Activated T-cell treated with anti-CD3 and anti-CD28 coated beads for 24 hours (primary cell): ENCODE measurements around the gene ZC3H7A.
A peak's percentile ranks its signal among the peaks of the same experiment; 100 is the strongest.
"Not testable (repeated sequence)": the region's sequence is repeated elsewhere in the genome, so short reads cannot be mapped to it uniquely, and the experiment has no call there.

Source experiments
- DNase-seq: peaks from one replicate; pipeline ENCODE4 v3.0.0-alpha.2; 2020; ENCODE audit warnings: low read depth

Gene ZC3H7A

GRCh38 chr16:11799509-11800381 is 2.7 kb upstream of the ZC3H7A start:
- no peak for DNase-seq

DNA sequence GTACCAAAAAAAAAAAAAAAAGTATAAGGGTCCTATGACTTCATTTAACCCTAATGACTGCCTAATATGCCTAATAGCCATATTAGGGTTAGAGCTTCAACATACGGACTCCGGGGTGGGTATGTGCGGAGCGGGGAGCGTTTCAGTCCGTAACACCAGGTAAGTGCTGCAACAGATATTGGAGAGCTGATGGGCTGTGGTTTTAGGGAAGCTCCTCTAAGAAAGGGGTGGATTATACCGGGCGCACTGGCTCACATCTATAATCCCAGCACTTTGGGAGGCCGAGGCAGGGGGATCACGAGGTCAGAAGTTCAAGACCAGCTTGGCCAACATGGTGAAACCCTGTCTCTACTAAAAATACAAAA is 1.9 kb upstream of the ZC3H7A start:
- DNase-seq, result no peak

GRCh38 chr16:11797957-11798299 is 870 bp upstream of the ZC3H7A start:
- no peak for DNase-seq

DNA sequence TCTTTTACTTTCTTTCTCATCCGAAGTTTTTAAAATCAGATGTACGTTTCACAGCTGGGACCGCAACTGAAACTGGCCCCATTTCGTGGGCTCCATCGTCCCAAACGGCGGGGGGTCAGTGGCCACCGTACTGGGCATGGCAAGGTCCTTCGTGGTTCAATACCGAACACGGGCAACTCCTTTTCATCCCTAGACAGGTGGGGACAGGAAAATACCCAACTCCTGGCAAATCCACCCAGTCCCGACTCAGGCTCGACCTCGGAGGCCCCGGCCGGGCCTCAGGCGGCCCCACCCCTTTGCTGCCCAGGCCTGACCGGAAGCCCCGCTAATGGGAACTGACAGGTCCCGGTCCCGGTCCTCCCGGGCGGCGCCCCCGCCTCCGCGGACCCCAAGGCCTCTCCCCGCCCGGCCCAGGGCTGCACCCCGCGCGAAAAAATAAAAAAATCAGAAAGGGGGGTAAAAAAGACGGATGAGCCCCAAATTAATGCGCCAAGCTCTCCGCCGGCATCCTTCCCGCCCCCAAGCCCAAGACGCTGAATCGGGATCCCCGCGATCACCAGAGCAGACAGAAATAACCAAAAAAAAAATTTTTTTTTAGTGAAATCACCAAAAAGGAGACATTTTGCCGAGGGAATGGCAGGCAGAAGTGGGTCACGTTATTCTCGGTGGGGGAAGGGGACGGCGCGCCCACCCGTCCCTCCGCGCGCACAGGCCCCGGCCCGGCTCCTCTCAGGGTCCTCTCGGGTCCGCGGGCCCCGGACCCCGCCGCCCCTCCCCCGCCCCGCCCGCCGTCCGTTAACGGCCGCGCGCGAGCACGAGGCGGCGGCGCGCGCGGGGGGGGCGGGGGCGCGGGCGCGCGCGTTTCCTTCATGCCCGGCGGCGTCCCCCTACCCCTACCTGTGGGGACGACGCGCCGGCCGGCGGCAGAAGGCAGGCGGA is 562 bp downstream of the ZC3H7A start:
- no peak for DNase-seq

DNA sequence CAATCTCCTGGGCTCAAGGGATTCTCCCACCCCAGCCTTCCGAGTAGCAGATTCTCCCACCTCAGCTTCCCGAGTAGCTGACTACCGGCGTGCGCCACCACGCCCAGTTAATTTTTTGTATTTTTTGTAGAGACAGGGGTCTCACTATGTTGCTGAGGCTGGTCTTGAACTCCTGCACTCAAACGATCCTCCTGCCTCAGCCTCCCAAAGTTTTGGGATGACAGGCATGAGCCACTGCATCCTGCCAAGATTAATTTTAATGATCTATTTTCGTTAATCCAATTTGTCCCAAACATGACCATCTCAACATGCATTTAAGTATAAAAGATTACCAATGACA is 1.2 kb downstream of the ZC3H7A start:
- DNase-seq, result no peak

GRCh38 chr16:11794996-11795886 is 1.8 kb downstream of the ZC3H7A start:
- no peak for DNase-seq

- DNase-seq, result no peak
Observed at GRCh38 chr16:11794447-11794846, 2.6 kb downstream of the ZC3H7A start.

DNA sequence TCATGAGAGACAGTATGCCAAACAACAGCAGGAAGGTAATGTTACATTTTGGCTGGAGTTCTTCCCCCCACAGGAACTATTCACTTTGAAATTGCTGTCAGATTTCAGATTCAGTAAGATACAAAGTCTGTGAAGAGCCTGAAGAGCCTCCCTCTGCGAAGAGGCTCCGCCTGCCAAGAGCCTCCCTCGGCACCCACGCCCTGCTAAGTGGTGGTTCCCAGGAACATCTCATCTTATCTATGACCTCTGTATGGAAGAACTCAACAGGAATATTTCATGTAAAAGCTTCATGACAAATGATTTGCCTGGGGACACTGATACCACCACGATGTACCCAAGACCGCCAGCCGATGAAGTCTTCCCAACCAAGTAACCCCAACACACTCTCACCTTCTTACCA is 3.2 kb downstream of the ZC3H7A start:
- DNase-seq, result no peak

- no peak for DNase-seq
Observed at GRCh38 chr16:11792410-11793241, 4.4 kb downstream of the ZC3H7A start.

DNA sequence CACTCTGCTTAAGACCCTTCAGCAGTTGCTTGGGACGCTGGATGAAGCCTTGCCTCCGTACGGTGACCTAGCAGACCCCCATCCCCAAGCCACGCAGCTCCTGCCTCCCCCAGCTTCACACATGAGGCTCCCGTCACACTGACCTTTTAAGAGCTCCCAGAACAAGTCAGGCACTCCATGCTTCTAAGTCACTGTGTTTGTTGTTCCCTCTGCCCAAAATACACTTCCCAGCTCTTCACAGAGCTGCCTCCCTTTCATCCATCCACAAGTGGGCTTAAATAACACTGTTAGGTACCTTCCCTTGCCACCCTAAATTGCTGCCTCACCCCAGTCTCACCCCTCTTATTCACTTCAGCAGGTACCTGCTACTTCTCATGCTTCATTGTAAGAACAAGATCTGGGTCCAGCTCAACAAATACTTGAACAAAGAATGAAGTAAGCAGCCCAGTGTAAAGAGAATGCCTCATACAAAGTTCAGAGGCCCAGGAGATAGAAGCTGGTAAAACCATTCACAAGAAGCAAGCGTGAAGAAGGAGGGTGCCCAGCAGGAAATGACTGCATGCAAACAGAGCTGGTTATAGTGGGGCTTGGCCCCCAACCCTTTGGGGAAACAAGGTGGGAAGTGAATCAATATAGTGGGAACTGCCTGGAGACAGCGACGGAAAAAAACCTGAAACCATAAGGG is 5.8 kb downstream of the ZC3H7A start:
- no peak for DNase-seq

DNA sequence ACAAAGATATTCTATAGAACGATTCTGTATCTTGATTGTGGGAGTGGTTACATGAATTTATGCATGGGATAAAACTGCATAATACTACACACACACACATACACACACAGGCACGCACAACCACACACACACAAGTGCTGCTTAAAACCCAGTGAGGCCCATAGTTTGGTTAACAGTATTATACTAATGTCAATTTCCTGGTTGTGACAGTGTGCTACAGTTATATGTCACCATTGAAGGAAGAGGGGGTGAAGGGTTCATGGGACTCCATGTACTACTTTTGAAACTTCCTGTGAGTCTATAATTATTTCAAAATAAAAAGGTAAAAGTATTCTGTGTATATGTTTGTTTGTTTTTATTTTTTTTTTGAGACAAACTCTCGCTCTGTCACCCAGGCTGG is 8.1 kb downstream of the ZC3H7A start:
- DNase-seq, result no peak

- DNase-seq, result not testable (repeated sequence)
Observed at GRCh38 chr16:11784980-11785599, 12.0 kb downstream of the ZC3H7A start.

DNA sequence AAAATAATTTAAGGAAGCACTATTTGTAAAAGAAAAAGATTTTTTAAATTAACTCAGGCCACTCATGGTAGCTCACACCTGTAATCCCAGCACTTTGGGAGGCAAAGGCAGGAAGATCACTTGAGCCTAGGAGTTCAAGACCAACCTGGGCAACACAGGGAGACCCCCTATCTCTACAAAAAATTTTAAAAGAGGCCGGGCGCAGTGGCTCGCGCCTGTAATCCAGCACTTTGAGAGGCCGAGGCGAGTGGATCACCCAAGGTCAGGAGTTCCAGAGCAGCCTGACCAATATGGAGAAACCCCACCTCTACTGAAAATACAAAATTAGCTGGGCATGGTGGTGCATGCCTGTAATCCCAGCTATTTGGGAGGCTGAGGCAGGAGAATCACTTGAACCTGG is 12.7 kb downstream of the ZC3H7A start:
- not testable (repeated sequence) for DNase-seq

GRCh38 chr16:11784038-11784369 is 13.1 kb downstream of the ZC3H7A start:
- no peak for DNase-seq

DNA sequence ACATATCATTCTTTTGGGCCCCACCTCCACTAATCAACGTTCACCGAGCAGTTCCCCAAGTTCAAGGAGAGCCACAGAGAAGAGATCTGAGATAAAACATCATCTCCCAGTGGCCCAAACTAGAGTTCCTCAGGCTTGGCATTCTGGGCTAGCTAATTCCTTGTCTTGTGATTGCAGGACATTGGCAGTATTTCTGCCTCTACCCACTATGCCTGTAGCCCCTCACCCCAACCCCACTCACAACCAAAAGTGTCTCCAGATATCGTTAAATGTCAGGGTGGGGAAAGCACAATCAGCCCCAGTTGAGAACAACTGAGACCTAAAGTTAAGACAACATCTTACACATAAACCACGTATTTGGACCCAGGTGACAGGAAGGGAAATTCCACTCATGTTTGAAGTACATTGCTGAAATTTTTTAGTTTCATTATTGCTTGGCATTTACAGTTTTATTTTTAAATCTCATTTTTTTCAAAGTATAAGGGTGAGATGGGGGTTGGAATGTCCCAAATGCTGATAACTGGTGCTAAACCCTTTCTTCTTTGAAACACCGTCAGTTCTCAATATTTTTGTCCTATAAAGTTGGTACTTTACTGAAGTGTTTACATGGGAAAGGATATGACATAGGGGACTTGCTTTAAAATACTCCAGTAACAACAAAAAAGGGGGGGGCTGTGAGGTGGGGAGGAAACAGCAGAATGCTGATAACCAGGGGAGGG is 13.6 kb downstream of the ZC3H7A start:
- DNase-seq, result peak; percentile 33

DNA sequence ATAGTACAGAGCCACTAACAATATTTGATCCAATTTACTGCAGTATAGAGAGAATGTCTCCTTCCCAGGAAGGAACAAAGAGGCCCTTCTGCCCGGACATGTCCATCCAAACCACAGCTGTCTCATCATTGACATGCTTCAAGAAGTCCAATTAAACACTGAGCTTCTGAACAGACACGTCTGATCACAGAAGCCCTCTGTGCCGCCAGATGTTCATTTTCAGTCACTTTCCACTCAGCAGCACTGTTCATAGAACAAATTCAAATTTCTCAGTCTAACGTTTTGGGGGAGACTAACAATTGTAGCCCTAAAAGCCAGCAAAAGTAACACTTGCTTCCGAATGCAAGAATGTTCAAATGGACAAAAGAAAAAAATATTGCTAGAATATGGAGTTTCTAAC is 15.3 kb downstream of the ZC3H7A start:
- no peak for DNase-seq

DNA sequence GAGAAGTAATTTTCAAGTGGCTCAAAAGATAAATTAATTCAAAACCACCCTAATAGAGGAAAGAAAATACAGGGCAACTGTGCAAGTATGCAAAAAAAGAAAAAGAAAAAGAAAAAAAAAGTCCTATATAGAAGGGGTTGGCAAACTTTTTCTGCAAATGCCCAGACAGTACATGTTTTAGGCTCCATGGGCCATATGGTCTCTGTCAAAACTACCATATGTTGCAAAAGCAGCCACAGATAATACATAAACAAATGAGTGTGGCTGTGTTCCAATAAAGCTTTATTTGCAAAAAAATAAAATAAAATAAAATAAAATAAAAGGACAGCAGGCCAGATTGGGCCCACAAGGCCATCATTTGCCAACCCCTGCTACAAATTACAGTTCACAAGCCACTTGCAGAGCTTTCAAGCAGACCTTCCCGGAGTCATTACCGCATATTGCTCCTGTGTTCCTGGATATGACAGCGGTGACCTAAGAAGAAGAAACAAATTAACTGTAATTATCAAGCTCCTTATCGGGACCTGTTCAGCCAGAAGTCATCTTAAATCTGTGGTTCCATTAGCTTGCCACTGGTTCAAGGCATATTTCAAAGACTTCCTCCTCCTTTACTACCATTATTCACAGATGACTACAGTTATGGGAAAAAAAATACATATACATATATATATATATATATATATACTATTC is 15.9 kb downstream of the ZC3H7A start:
- DNase-seq, result no peak

- no peak for DNase-seq
Observed at GRCh38 chr16:11779074-11779473, 18.0 kb downstream of the ZC3H7A start.

DNA sequence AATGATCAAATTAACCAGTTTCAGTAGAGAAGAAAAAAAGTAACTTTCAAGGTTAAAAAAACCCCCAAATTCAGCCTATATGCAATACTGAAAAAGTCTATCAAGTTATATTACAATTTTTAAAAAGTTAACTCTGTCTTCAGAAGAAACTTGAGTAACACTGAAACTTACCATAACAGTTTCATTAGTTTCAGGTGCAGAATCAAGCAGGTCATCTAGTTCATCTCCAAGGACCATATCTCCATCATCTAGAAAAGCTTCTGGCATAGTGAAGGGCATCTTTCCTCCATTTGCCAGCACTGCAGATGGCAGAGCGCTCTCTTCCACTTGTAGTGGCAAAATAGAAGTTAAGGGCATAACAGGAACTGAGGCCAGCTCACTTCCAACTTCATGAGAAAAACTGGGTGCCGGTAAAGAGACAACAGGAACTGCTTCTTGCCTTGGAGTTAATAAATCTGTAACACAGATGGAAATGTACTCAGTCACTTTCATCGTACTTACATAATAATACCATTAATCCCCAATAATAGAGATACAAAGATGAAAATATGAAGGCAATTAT is 22.9 kb downstream of the ZC3H7A start:
- DNase-seq, result no peak
